Naive thymus-derived CD4-positive, alpha-beta T cell (primary cell): Measurements from ENCODE around the gene ANO5. TPM values are rescaled to one million over a fixed set of nuclear protein-coding genes. Genes with fewer than 3 reads are reported as not detected.

Experiments
- ATAC-seq: fragments of 150-1000 bp; cut with Tn5 transposase; 2 replicates; pipeline ENCODE4 v1.10.0; 2021; ENCODE audit warnings: mild to moderate bottlenecking, moderate library complexity
- CTCF ChIA-PET: fragments of 350-600 bp; sonication (Branson Sonifier 250); formaldehyde crosslinking; loops from one replicate; lab custom pipeline; 2021; ENCODE audit warnings: antibody characterized with exemption; lab: Charles Lee
- POLR2A ChIA-PET: fragments of 350-600 bp; sonication (Branson Sonifier 250); formaldehyde crosslinking; loops from one replicate; lab custom pipeline; 2021; ENCODE audit warnings: antibody characterized with exemption, inconsistent platforms; lab: Charles Lee
- DNase-seq, 9 donors: peaks; one replicate each; pipeline versions ENCODE4 v3.0.0 to v3.0.0-alpha.2; 2020 to 2022; ENCODE audit warnings: mixed read lengths in 1 of 9
- H3K27ac ChIP-seq: one replicate; pipeline ENCODE4 v1.7.0; 2013; ENCODE audit warnings: mild to moderate bottlenecking, low read depth, low read length, moderate library complexity
- H3K27me3 ChIP-seq, 2 donors: one replicate each; pipeline ENCODE4 v1.7.0; 2013; ENCODE audit warnings: low read length in 2 of 2, mild to moderate bottlenecking in 2 of 2, moderate library complexity in 2 of 2; ENCODE audit not compliant: control insufficient read depth in 2 of 2, insufficient read depth in 2 of 2
- H3K36me3 ChIP-seq, 3 experiments: 1 replicate in 2 of 3; 2 replicates in 1 of 3; pipeline ENCODE4 v1.7.0; 2013; ENCODE audit warnings: low read length in 3 of 3, mild to moderate bottlenecking in 3 of 3, moderate library complexity in 1 of 3; ENCODE audit not compliant: insufficient read depth in 3 of 3, control insufficient read depth in 2 of 3
- H3K4me1 ChIP-seq, 2 donors: one replicate each; pipeline ENCODE4 v1.7.0; 2013; ENCODE audit warnings: low read length in 2 of 2, mild to moderate bottlenecking in 2 of 2, moderate library complexity in 1 of 2; ENCODE audit not compliant: control insufficient read depth in 2 of 2, insufficient read depth in 2 of 2
- H3K4me3 ChIP-seq: 2 replicates; pipeline ENCODE4 v1.7.0; 2013; ENCODE audit warnings: mild to moderate bottlenecking, low read length
- H3K9me3 ChIP-seq, 3 experiments: 1 replicate in 2 of 3; 2 replicates in 1 of 3; pipeline ENCODE4 v1.7.0; 2013; ENCODE audit warnings: low read length in 3 of 3; ENCODE audit not compliant: control insufficient read depth in 2 of 3
- H3K27ac Mint-ChIP-seq, 9 donors: one replicate each; pipeline ENCODE4 v1.8.0; 2020 to 2022; ENCODE audit warnings: mixed read lengths in 9 of 9, mild to moderate bottlenecking in 8 of 9, moderate library complexity in 5 of 9, inconsistent platforms in 2 of 9
- H3K27me3 Mint-ChIP-seq, 5 donors: one replicate each; pipeline ENCODE4 v1.8.0; 2021 to 2022; ENCODE audit warnings: mixed read lengths in 5 of 5, mild to moderate bottlenecking in 1 of 5
- H3K36me3 Mint-ChIP-seq, 5 donors: one replicate each; pipeline ENCODE4 v1.8.0; 2020 to 2022; ENCODE audit warnings: mixed read lengths in 5 of 5, mild to moderate bottlenecking in 3 of 5, inconsistent platforms in 1 of 5
- H3K4me1 Mint-ChIP-seq, 7 donors: one replicate each; pipeline ENCODE4 v1.8.0; 2020 to 2022; ENCODE audit warnings: mixed read lengths in 7 of 7, mild to moderate bottlenecking in 3 of 7, inconsistent platforms in 1 of 7
- H3K4me3 Mint-ChIP-seq, 10 donors: one replicate each; pipeline ENCODE4 v1.8.0; 2020 to 2022; ENCODE audit warnings: mild to moderate bottlenecking in 10 of 10, mixed read lengths in 10 of 10, moderate library complexity in 6 of 10, inconsistent platforms in 2 of 10
- H3K9me3 Mint-ChIP-seq, 11 donors: one replicate each; pipeline ENCODE4 v1.8.0; 2020 to 2022; ENCODE audit warnings: mixed read lengths in 11 of 11, mild to moderate bottlenecking in 4 of 11, inconsistent platforms in 1 of 11, moderate library complexity in 1 of 11
- intact Hi-C, 2 donors: fragments of 100-400 bp; cut with micrococcal nuclease; formaldehyde crosslinking; loops; one replicate each; pipeline ENCODE4 v1.15.1; 2023
- polyA plus RNA-seq, 2 donors: library from polyadenylated mRNA; unstranded; fragments of 300-500 nt; fragmentation: Illumina TruSeq; gene quantifications; one replicate each; pipeline ENCODE4 v1.2.3, GENCODE V29; 2021
- total RNA-seq, 6 experiments: library from RNA in 5 of 6; stranded (reverse) in 5 of 6; gene quantifications; 1 replicate in 5 of 6; 2 replicates in 1 of 6; pipeline ENCODE4 v1.2.3 and lab custom pipeline; 2021 to 2026

ANO5 gene
- total and polyA plus RNA-seq, 7 experiments from 2014 or later: 0.07 to 0.12 (median 0.11) TPM; not detected in 4

DNA sequence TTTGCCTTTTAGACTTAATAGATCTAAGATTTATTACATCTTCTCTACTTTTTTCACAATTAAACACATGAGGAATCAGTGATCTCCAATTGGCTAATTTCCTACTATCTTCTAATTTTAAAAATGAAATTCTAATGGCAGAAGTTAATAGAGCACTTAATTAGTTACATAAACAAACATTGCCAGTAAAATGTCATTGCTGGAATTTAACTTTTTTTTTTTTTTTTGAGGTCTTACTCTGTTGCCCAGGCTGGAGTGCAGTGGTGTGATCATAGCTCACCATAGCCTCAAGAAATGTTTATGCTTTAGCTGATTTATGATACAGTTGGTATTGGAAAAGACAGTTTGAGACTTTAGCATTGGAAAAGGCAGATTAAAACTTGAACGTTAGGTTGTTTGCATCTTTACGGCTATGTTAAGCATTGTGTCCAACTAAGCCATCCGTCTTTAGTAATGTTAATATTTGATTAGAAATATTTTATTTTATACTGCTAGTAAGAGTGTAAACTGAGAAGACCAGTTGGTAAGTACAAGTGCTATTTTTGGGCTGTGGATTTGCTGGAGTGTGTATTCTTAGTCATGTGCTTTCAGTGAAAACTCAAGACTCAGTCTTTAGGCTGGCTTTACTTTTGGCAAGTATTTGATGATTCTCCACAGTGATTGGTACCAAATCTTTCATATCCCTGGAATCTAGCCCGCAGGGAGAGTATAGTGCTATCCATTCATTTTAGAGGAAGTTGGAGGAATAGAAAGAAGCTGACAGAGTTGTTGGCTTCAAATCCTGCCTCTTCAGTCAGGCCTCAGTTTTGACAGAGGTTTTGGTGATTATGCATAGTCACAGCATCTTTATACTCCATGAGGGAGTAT, 4.5 kb downstream of the ANO5 start:
- Histone ChIP-seq H3K27ac (no peak overlapping the region), H3K36me3 (no peaks in the 10 kb centered on the region), H3K4me1 (no peaks in the 10 kb centered on the region), H3K27me3 (no peaks in the 10 kb centered on the region), H3K4me3 (no peak overlapping the region), H3K9me3 (no peaks in the 10 kb centered on the region)
- ChIA-PET POLR2A (no interaction called here), CTCF (no interaction called here)
- Mint-ChIP-seq H3K4me1 (peaks cover 0 to 10% (median 6%) of the 10 kb centered on the region in 7 donors), H3K27ac (no peak overlapping the region), H3K9me3 (peaks cover 0 to 7% (median 0%) of the 10 kb centered on the region in 11 donors), H3K36me3 (no peaks in the 10 kb centered on the region), H3K4me3 (no peak overlapping the region), H3K27me3 (peaks cover 21 to 33% (median 25%) of the 10 kb centered on the region in 5 donors)
- intact Hi-C loops: no loop called here
- no peak for DNase-seq
- ATAC-seq: no peak

DNA sequence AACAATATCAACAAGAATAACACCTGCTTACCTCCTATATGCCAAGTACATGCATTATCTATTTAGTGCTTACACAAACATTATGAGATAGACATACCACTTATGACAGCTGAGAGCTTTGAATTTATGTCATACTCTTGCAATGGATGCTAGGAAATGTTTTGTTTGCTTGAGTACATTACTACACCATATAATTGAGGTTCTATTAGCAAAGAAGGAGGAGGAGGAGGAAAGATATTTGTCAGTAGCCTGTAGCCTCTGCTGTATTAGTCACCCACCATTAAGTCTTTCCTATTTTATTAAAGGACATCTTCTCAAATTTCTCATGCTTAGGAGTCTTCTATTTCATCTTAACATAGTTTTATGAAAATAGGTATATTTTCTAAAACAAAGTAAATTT, 6.4 kb downstream of the ANO5 start:
- Mint-ChIP-seq H3K36me3 (no peaks in the 10 kb centered on the region), H3K27ac (no peak overlapping the region), H3K9me3 (peaks cover 0 to 7% (median 0%) of the 10 kb centered on the region in 11 donors), H3K4me3 (no peak overlapping the region), H3K4me1 (peaks cover 0 to under 1% (median 0%) of the 10 kb centered on the region in 7 donors), H3K27me3 (peaks cover 8 to 21% (median 12%) of the 10 kb centered on the region in 5 donors)
- Histone ChIP-seq H3K27me3 (no peaks in the 10 kb centered on the region), H3K9me3 (no peaks in the 10 kb centered on the region), H3K27ac (no peak overlapping the region), H3K4me3 (no peak overlapping the region), H3K4me1 (no peaks in the 10 kb centered on the region), H3K36me3 (no peaks in the 10 kb centered on the region)
- DNase-seq: no peak
- no peak for ATAC-seq
- intact Hi-C loops: no loop called here
- ChIA-PET POLR2A (no interaction called here), CTCF (no interaction called here)

DNA sequence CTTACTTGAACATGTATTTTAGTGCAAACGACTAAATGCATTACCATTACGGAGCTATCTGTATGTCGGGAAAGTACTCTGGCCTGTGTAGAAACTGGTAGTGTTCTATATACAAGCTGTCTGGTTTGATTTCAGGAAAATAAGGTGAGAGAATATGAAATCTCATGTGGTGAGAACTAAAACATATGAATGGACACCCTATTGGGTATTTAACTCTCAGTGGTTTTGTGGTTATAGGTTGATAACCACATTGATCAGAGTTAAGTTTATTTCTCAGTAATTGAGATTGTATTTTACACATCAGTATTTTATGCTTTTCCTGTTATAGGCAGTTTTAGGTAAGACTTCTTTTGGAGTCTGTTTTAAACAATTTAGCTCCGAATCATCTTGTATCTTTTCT, 10.4 kb downstream of the ANO5 start:
- H3K4me1 Mint-ChIP-seq: no peaks in the 10 kb centered on the region
- ChIA-PET CTCF (no interaction called here), POLR2A (no interaction called here)
- H3K4me3 Mint-ChIP-seq: no peak overlapping the region
- peaks cover 0 to 3% (median 0%) of the 10 kb centered on the region in 5 donors for H3K27me3 Mint-ChIP-seq
- no peaks in the 10 kb centered on the region for H3K36me3 ChIP-seq
- ATAC-seq (no peak), DNase-seq (no peak)
- H3K27ac Mint-ChIP-seq: no peak overlapping the region
- H3K4me3 ChIP-seq: no peak overlapping the region
- no peaks in the 10 kb centered on the region for H3K9me3 ChIP-seq
- H3K27ac ChIP-seq: no peak overlapping the region
- intact Hi-C loops: no loop called here
- H3K4me1 ChIP-seq: no peaks in the 10 kb centered on the region
- peaks cover 0 to 2% (median 0%) of the 10 kb centered on the region in 11 donors for H3K9me3 Mint-ChIP-seq
- H3K27me3 ChIP-seq: no peaks in the 10 kb centered on the region
- H3K36me3 Mint-ChIP-seq: no peaks in the 10 kb centered on the region

DNA sequence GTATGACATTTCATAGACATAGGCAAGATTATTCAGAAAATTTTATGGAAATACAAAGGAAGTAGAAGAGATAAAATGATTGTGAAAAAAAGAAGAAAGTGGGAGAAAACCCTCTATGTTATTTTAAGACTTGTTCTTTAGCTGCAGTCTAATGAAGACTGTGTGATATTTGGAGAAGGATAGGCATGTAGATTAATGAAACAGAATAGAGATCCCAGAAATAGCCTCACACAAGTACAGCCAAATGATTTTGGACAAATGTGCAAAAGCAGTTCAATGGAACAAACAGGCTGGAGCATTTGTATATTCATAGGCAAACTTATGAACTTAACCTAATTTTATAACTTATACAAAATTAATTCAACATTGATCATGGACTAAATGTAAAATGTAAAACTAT, 14.3 kb downstream of the ANO5 start:
- no peaks in the 10 kb centered on the region for H3K27me3 Mint-ChIP-seq
- Histone ChIP-seq H3K27me3 (no peaks in the 10 kb centered on the region), H3K4me1 (no peaks in the 10 kb centered on the region), H3K4me3 (no peak overlapping the region), H3K9me3 (no peaks in the 10 kb centered on the region), H3K36me3 (no peaks in the 10 kb centered on the region), H3K27ac (no peak overlapping the region)
- POLR2A ChIA-PET: no interaction called here
- DNase-seq (no peak), ATAC-seq (no peak)
- H3K4me1 Mint-ChIP-seq: no peaks in the 10 kb centered on the region
- CTCF ChIA-PET: no interaction called here
- no peaks in the 10 kb centered on the region for H3K36me3 Mint-ChIP-seq
- no peak overlapping the region for H3K27ac Mint-ChIP-seq
- no peaks in the 10 kb centered on the region for H3K9me3 Mint-ChIP-seq
- intact Hi-C loops: no loop called here
- H3K4me3 Mint-ChIP-seq: no peak overlapping the region

DNA sequence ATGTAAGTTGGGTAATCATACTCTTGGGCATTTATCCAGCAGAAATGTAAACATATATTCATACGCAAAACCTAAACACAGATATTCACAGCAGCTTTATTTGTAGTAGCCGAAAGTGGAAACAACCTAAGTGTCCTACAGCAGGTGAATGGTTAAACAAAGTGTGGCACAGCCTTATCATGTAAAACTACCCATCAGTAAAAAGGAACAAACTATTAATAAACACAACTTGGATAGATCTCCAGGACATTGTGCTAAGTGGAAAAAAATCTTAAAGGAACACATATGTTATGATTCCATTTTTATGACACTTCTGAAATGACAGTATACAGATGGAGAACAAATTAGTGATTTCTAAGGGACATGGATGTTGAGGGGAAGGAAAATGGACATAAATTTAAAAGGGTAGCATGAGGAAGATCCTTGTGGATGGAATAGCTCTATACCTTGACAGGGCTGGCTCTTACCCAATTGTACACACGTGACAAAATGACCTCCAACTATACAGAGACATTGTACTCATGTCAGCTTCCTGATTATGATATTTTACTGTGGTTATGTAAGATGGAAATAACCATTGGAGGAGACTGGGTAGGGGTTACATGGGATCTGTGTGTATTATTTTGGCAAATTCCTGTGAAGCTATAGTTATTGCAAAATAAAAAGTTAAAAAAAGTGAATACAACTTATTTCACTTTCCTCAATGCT, 15.4 kb downstream of the ANO5 start:
- H3K4me1 ChIP-seq: no peaks in the 10 kb centered on the region
- no peaks in the 10 kb centered on the region for H3K36me3 Mint-ChIP-seq
- H3K9me3 ChIP-seq: no peaks in the 10 kb centered on the region
- CTCF ChIA-PET: no interaction called here
- H3K4me1 Mint-ChIP-seq: no peaks in the 10 kb centered on the region
- H3K4me3 Mint-ChIP-seq: no peak overlapping the region
- H3K27ac Mint-ChIP-seq: no peak overlapping the region
- no peaks in the 10 kb centered on the region for H3K36me3 ChIP-seq
- DNase-seq: no peak
- intact Hi-C loops: no loop called here
- no peaks in the 10 kb centered on the region for H3K27me3 ChIP-seq
- H3K9me3 Mint-ChIP-seq: no peaks in the 10 kb centered on the region
- no peak for ATAC-seq
- POLR2A ChIA-PET: no interaction called here
- H3K27ac ChIP-seq: no peak overlapping the region
- H3K27me3 Mint-ChIP-seq: no peaks in the 10 kb centered on the region
- no peak overlapping the region for H3K4me3 ChIP-seq

DNA sequence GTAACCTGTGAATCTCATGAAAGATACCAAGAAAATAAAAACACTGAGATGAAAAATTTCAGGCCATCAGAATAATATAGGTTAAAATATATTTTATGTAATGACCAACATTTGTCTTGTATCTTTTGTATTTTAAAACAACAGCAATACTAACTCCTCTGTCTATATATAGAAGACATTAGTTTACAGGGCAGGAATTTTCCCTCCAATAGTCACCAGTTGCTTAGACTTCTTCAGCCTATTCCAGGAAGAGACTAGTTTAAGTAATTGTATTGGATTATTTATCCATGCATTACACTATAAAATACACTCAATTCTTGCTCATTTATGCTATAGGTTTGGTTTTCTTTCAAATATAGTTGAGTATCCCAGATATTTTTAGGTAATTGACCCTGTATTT, 24.1 kb downstream of the ANO5 start:
- Mint-ChIP-seq H3K36me3 (no peaks in the 10 kb centered on the region), H3K27me3 (no peaks in the 10 kb centered on the region), H3K4me1 (no peaks in the 10 kb centered on the region), H3K9me3 (no peaks in the 10 kb centered on the region), H3K27ac (no peak overlapping the region), H3K4me3 (no peak overlapping the region)
- ATAC-seq: no peak
- POLR2A ChIA-PET: no interaction called here
- CTCF ChIA-PET: no interaction called here
- DNase-seq: no peak
- H3K27me3 ChIP-seq: no peaks in the 10 kb centered on the region
- H3K4me1 ChIP-seq: no peaks in the 10 kb centered on the region
- no peak overlapping the region for H3K27ac ChIP-seq
- no peaks in the 10 kb centered on the region for H3K36me3 ChIP-seq
- no peak overlapping the region for H3K4me3 ChIP-seq
- H3K9me3 ChIP-seq: no peaks in the 10 kb centered on the region
- intact Hi-C loops: no loop called here
